Activated T-cell treated with anti-CD3 and anti-CD28 coated beads, Interleukin-2, amount 50 U/mL, for 4 hours (primary cell): ENCODE results near the gene GJB6. TPM values are rescaled to one million over a fixed set of nuclear protein-coding genes. Genes with fewer than 3 reads are reported as not detected.

Experiments used
- ATAC-seq, 2 donors: fragments of 200-7000 bp; cut with Tn5 transposase; one replicate each; pipeline ENCODE4 v1.10.0; 2021
- DNase-seq: peaks from one replicate; pipeline ENCODE4 v3.0.0-alpha.2; 2020
- H3K27me3 Mint-ChIP-seq: one replicate; pipeline ENCODE4 v1.8.0; 2021; ENCODE audit warnings: low read depth, mixed read lengths
- H3K36me3 Mint-ChIP-seq: one replicate; pipeline ENCODE4 v1.8.0; 2022; ENCODE audit warnings: mixed read lengths; ENCODE audit not compliant: insufficient read depth
- H3K4me1 Mint-ChIP-seq: one replicate; pipeline ENCODE4 v1.8.0; 2021; ENCODE audit warnings: low read depth, mixed read lengths
- H3K4me3 Mint-ChIP-seq: one replicate; pipeline ENCODE4 v1.8.0; 2021; ENCODE audit warnings: mild to moderate bottlenecking, moderate library complexity, mixed read lengths
- H3K9me3 Mint-ChIP-seq: one replicate; pipeline ENCODE4 v1.8.0; 2021; ENCODE audit warnings: mixed read lengths
- total RNA-seq, 3 donors: library from RNA; stranded (reverse); gene quantifications; one replicate each; pipeline ENCODE4 v1.2.1, GENCODE V29; 2021

The GJB6 gene
- total RNA-seq, 3 donors from 2014 or later: 3.1 to 5.1 (median 3.7) TPM

GRCh38 chr13:20247963-20248362 lies 15.8 kb upstream of the GJB6 start:
- no peaks in the 10 kb centered on the region for H3K27me3 Mint-ChIP-seq
- H3K4me3 Mint-ChIP-seq: no peak overlapping the region
- ATAC-seq (no peak), DNase-seq (no peak)
- H3K9me3 Mint-ChIP-seq: no peaks in the 10 kb centered on the region
- no peaks in the 10 kb centered on the region for H3K4me1 Mint-ChIP-seq
- no peaks in the 10 kb centered on the region for H3K36me3 Mint-ChIP-seq

- no peak for ATAC-seq
- peaks cover 2% of the 10 kb centered on the region for H3K27me3 Mint-ChIP-seq
Measured at GRCh38 chr13:20247403-20247802, 15.3 kb upstream of the GJB6 start.

GRCh38 chr13:20241593-20241992 lies 9.5 kb upstream of the GJB6 start:
- Mint-ChIP-seq H3K9me3 (no peaks in the 10 kb centered on the region), H3K36me3 (no peaks in the 10 kb centered on the region), H3K4me3 (no peak overlapping the region), H3K4me1 (no peaks in the 10 kb centered on the region), H3K27me3 (peaks cover 23% of the 10 kb centered on the region)
- DNase-seq (no peak), ATAC-seq (no peak)

More at GRCh38 chr13:20247403-20247802, 15.3 kb upstream of the GJB6 start:
- H3K9me3 Mint-ChIP-seq: no peaks in the 10 kb centered on the region
- no peaks in the 10 kb centered on the region for H3K36me3 Mint-ChIP-seq
- no peak overlapping the region for H3K4me3 Mint-ChIP-seq
- H3K4me1 Mint-ChIP-seq: no peaks in the 10 kb centered on the region
- DNase-seq: no peak

- no peak for DNase-seq
- peaks cover 28% of the 10 kb centered on the region for H3K27me3 Mint-ChIP-seq
- H3K9me3 Mint-ChIP-seq: no peaks in the 10 kb centered on the region
- H3K36me3 Mint-ChIP-seq: no peaks in the 10 kb centered on the region
- no peak for ATAC-seq
- H3K4me1 Mint-ChIP-seq: no peaks in the 10 kb centered on the region
- H3K4me3 Mint-ChIP-seq: no peak overlapping the region
Measured at GRCh38 chr13:20239748-20240147, 7.6 kb upstream of the GJB6 start.

- Mint-ChIP-seq H3K36me3 (no peaks in the 10 kb centered on the region), H3K4me1 (peaks cover 8% of the 10 kb centered on the region), H3K4me3 (peak overlapping the region; percentile 33), H3K27me3 (peaks cover 40% of the 10 kb centered on the region), H3K9me3 (no peaks in the 10 kb centered on the region)
- ATAC-seq (peak in 1 of 2 donors; percentile 47), DNase-seq (no peak)
Measured at GRCh38 chr13:20232556-20233277, 598 bp upstream of the GJB6 start.

- H3K4me3 Mint-ChIP-seq: peak overlapping the region; percentile 80
- no peaks in the 10 kb centered on the region for H3K36me3 Mint-ChIP-seq
- peaks cover 8% of the 10 kb centered on the region for H3K4me1 Mint-ChIP-seq
- peak; percentile 24 to 28 for ATAC-seq
- H3K9me3 Mint-ChIP-seq: no peaks in the 10 kb centered on the region
- no peak for DNase-seq
- peaks cover 42% of the 10 kb centered on the region for H3K27me3 Mint-ChIP-seq
Measured at GRCh38 chr13:20230913-20231838, 943 bp downstream of the GJB6 start.

GRCh38 chr13:20227730-20228129 lies 4.4 kb downstream of the GJB6 start:
- no peaks in the 10 kb centered on the region for H3K9me3 Mint-ChIP-seq
- no peak for ATAC-seq

GRCh38 chr13:20227288-20227687 lies 4.8 kb downstream of the GJB6 start:
- DNase-seq: no peak
- Mint-ChIP-seq H3K4me3 (no peak overlapping the region), H3K4me1 (peaks cover 8% of the 10 kb centered on the region), H3K9me3 (no peaks in the 10 kb centered on the region), H3K27me3 (peaks cover 21% of the 10 kb centered on the region), H3K36me3 (no peaks in the 10 kb centered on the region)
- ATAC-seq: no peak

More at GRCh38 chr13:20227730-20228129, 4.4 kb downstream of the GJB6 start:
- Mint-ChIP-seq H3K4me1 (peaks cover 8% of the 10 kb centered on the region), H3K4me3 (no peak overlapping the region), H3K36me3 (no peaks in the 10 kb centered on the region), H3K27me3 (peaks cover 22% of the 10 kb centered on the region)
- DNase-seq: no peak

GRCh38 chr13:20222553-20222952 lies 9.6 kb downstream of the GJB6 start:
- no peak for ATAC-seq
- Mint-ChIP-seq H3K4me3 (no peak overlapping the region), H3K9me3 (no peaks in the 10 kb centered on the region), H3K27me3 (peaks cover 10% of the 10 kb centered on the region), H3K4me1 (peaks cover 13% of the 10 kb centered on the region), H3K36me3 (peaks cover 1% of the 10 kb centered on the region)
- no peak for DNase-seq

GRCh38 chr13:20221772-20222171 lies 10.3 kb downstream of the GJB6 start:
- Mint-ChIP-seq H3K4me3 (no peak overlapping the region), H3K36me3 (peaks cover 1% of the 10 kb centered on the region), H3K4me1 (peaks cover 13% of the 10 kb centered on the region), H3K27me3 (peaks cover 4% of the 10 kb centered on the region), H3K9me3 (no peaks in the 10 kb centered on the region)
- DNase-seq (no peak), ATAC-seq (no peak)

- no peak for DNase-seq
- Mint-ChIP-seq H3K9me3 (no peaks in the 10 kb centered on the region), H3K4me1 (peaks cover 13% of the 10 kb centered on the region), H3K36me3 (peaks cover 1% of the 10 kb centered on the region), H3K27me3 (no peaks in the 10 kb centered on the region), H3K4me3 (peak overlapping the region; percentile 15)
- ATAC-seq: peak; percentile 92 to 95
Measured at GRCh38 chr13:20219577-20219976, 12.5 kb downstream of the GJB6 start.

GRCh38 chr13:20217168-20217567 lies 15.0 kb downstream of the GJB6 start:
- H3K4me1 Mint-ChIP-seq: peaks cover 13% of the 10 kb centered on the region
- peaks cover 1% of the 10 kb centered on the region for H3K36me3 Mint-ChIP-seq
- DNase-seq (no peak), ATAC-seq (no peak)
- peaks cover 2% of the 10 kb centered on the region for H3K27me3 Mint-ChIP-seq
- H3K9me3 Mint-ChIP-seq: peaks cover 6% of the 10 kb centered on the region
- H3K4me3 Mint-ChIP-seq: no peak overlapping the region

- no peak for ATAC-seq
- no peak for DNase-seq
- Mint-ChIP-seq H3K4me3 (no peak overlapping the region), H3K27me3 (peaks cover 20% of the 10 kb centered on the region), H3K4me1 (no peaks in the 10 kb centered on the region), H3K36me3 (no peaks in the 10 kb centered on the region), H3K9me3 (peaks cover 6% of the 10 kb centered on the region)
Measured at GRCh38 chr13:20209948-20210347, 22.2 kb downstream of the GJB6 start.

GRCh38 chr13:20206698-20207235 lies 25.4 kb downstream of the GJB6 start:
- Mint-ChIP-seq H3K4me1 (no peaks in the 10 kb centered on the region), H3K36me3 (no peaks in the 10 kb centered on the region), H3K27me3 (peaks cover 18% of the 10 kb centered on the region), H3K4me3 (no peak overlapping the region), H3K9me3 (peaks cover 1% of the 10 kb centered on the region)
- DNase-seq: no peak
- no peak for ATAC-seq
